Stimulated activated effector memory CD8-positive, alpha-beta T cell treated with anti-CD3 and anti-CD28 coated beads, Interleukin-12 subunit alpha, Interleukin-12 subunit beta, amount 100 ng/mL, for 72 hours (primary cell): ENCODE measurements around the gene LIN52.

Experiments
- ATAC-seq: fragments of 150-1000 bp; cut with Tn5 transposase; 2 replicates; pipeline ENCODE4 v1.10.0; 2021
- DNase-seq, 2 donors: peaks; one replicate each; pipeline ENCODE4 v3.0.0; 2021 to 2022; ENCODE audit warnings: low spot score in 2 of 2
- H3K27ac Mint-ChIP-seq: one replicate; pipeline ENCODE4 v1.8.0; 2022; ENCODE audit warnings: mild to moderate bottlenecking, mixed read lengths
- H3K36me3 Mint-ChIP-seq: one replicate; pipeline ENCODE4 v1.8.0; 2022; ENCODE audit warnings: mild to moderate bottlenecking, mixed read lengths
- H3K4me1 Mint-ChIP-seq: one replicate; pipeline ENCODE4 v1.8.0; 2022; ENCODE audit warnings: mixed read lengths
- H3K4me3 Mint-ChIP-seq: one replicate; pipeline ENCODE4 v1.8.0; 2022; ENCODE audit warnings: mild to moderate bottlenecking, mixed read lengths
- H3K9me3 Mint-ChIP-seq: one replicate; pipeline ENCODE4 v1.8.0; 2022; ENCODE audit warnings: mixed read lengths

Gene LIN52

GRCh38 chr14:74140374-74140850, 55.7 kb downstream of the LIN52 start:
- no peaks in the 10 kb centered on the region for H3K9me3 Mint-ChIP-seq
- ATAC-seq (no peak), DNase-seq (no peak)
- no peak overlapping the region for H3K4me3 Mint-ChIP-seq
- H3K27ac Mint-ChIP-seq, result no peak overlapping the region
- peaks cover 20% of the 10 kb centered on the region for H3K4me1 Mint-ChIP-seq
- H3K36me3 Mint-ChIP-seq, result no peaks in the 10 kb centered on the region

GRCh38 chr14:74141703-74142102, 56.9 kb downstream of the LIN52 start:
- H3K36me3 Mint-ChIP-seq, result no peaks in the 10 kb centered on the region
- H3K4me1 Mint-ChIP-seq, result peaks cover 18% of the 10 kb centered on the region
- H3K27ac Mint-ChIP-seq, result no peak overlapping the region
- no peak for ATAC-seq
- H3K9me3 Mint-ChIP-seq, result no peaks in the 10 kb centered on the region
- DNase-seq, result no peak
- H3K4me3 Mint-ChIP-seq, result no peak overlapping the region

GRCh38 chr14:74142523-74142922, 57.8 kb downstream of the LIN52 start:
- Mint-ChIP-seq H3K36me3 (no peaks in the 10 kb centered on the region), H3K4me3 (no peak overlapping the region), H3K4me1 (peaks cover 18% of the 10 kb centered on the region), H3K9me3 (no peaks in the 10 kb centered on the region), H3K27ac (no peak overlapping the region)
- ATAC-seq (no peak), DNase-seq (no peak)

GRCh38 chr14:74144789-74145188, 60.0 kb downstream of the LIN52 start:
- DNase-seq (no peak), ATAC-seq (no peak)
- peaks cover 18% of the 10 kb centered on the region for H3K4me1 Mint-ChIP-seq
- H3K36me3 Mint-ChIP-seq, result no peaks in the 10 kb centered on the region
- H3K27ac Mint-ChIP-seq, result peak overlapping the region; percentile 41
- H3K9me3 Mint-ChIP-seq, result no peaks in the 10 kb centered on the region
- no peak overlapping the region for H3K4me3 Mint-ChIP-seq

- Mint-ChIP-seq H3K4me1 (peaks cover 18% of the 10 kb centered on the region), H3K9me3 (no peaks in the 10 kb centered on the region), H3K4me3 (no peak overlapping the region), H3K36me3 (no peaks in the 10 kb centered on the region), H3K27ac (no peak overlapping the region)
- DNase-seq (no peak), ATAC-seq (no peak)
These were observed 62.8 kb downstream of the LIN52 start for GRCh38 chr14:74147571-74147970.

- Mint-ChIP-seq H3K4me3 (no peak overlapping the region), H3K4me1 (peaks cover 18% of the 10 kb centered on the region), H3K9me3 (no peaks in the 10 kb centered on the region), H3K27ac (no peak overlapping the region), H3K36me3 (no peaks in the 10 kb centered on the region)
- DNase-seq (no peak), ATAC-seq (no peak)
These were observed 63.9 kb downstream of the LIN52 start for GRCh38 chr14:74148705-74149104.

GRCh38 chr14:74155287-74155686, 70.5 kb downstream of the LIN52 start:
- Mint-ChIP-seq H3K4me3 (no peak overlapping the region), H3K36me3 (no peaks in the 10 kb centered on the region), H3K9me3 (no peaks in the 10 kb centered on the region), H3K4me1 (no peaks in the 10 kb centered on the region), H3K27ac (no peak overlapping the region)
- ATAC-seq (no peak), DNase-seq (no peak)

GRCh38 chr14:74155749-74156148, 71.0 kb downstream of the LIN52 start:
- no peak overlapping the region for H3K27ac Mint-ChIP-seq
- H3K4me3 Mint-ChIP-seq, result no peak overlapping the region
- ATAC-seq (no peak), DNase-seq (no peak)
- H3K9me3 Mint-ChIP-seq, result no peaks in the 10 kb centered on the region
- no peaks in the 10 kb centered on the region for H3K4me1 Mint-ChIP-seq
- no peaks in the 10 kb centered on the region for H3K36me3 Mint-ChIP-seq

GRCh38 chr14:74160763-74161162, 76.0 kb downstream of the LIN52 start:
- Mint-ChIP-seq H3K36me3 (peaks cover 30% of the 10 kb centered on the region), H3K4me3 (no peak overlapping the region), H3K27ac (no peak overlapping the region), H3K9me3 (no peaks in the 10 kb centered on the region), H3K4me1 (no peaks in the 10 kb centered on the region)
- no peak for ATAC-seq
- DNase-seq, result no peak

- DNase-seq, result no peak
- H3K36me3 Mint-ChIP-seq, result peaks cover 36% of the 10 kb centered on the region
- no peak overlapping the region for H3K4me3 Mint-ChIP-seq
- no peak for ATAC-seq
- no peaks in the 10 kb centered on the region for H3K4me1 Mint-ChIP-seq
- H3K27ac Mint-ChIP-seq, result no peak overlapping the region
- H3K9me3 Mint-ChIP-seq, result no peaks in the 10 kb centered on the region
These were observed 76.9 kb downstream of the LIN52 start for GRCh38 chr14:74161526-74162158.

- H3K27ac Mint-ChIP-seq, result no peak overlapping the region
- H3K4me1 Mint-ChIP-seq, result no peaks in the 10 kb centered on the region
- no peak for DNase-seq
- ATAC-seq, result no peak
- H3K9me3 Mint-ChIP-seq, result no peaks in the 10 kb centered on the region
- H3K36me3 Mint-ChIP-seq, result peaks cover 13% of the 10 kb centered on the region
- no peak overlapping the region for H3K4me3 Mint-ChIP-seq
These were observed 85.2 kb downstream of the LIN52 start for GRCh38 chr14:74169906-74170305.

GRCh38 chr14:74176400-74176793, 91.6 kb downstream of the LIN52 start:
- Mint-ChIP-seq H3K36me3 (no peaks in the 10 kb centered on the region), H3K4me3 (no peak overlapping the region), H3K4me1 (no peaks in the 10 kb centered on the region), H3K9me3 (no peaks in the 10 kb centered on the region), H3K27ac (no peak overlapping the region)
- ATAC-seq (peak; percentile 42), DNase-seq (no peak)

GRCh38 chr14:74179856-74180255, 95.1 kb downstream of the LIN52 start:
- no peak overlapping the region for H3K27ac Mint-ChIP-seq
- no peaks in the 10 kb centered on the region for H3K36me3 Mint-ChIP-seq
- no peak overlapping the region for H3K4me3 Mint-ChIP-seq
- H3K9me3 Mint-ChIP-seq, result no peaks in the 10 kb centered on the region
- ATAC-seq (no peak), DNase-seq (no peak)
- no peaks in the 10 kb centered on the region for H3K4me1 Mint-ChIP-seq

GRCh38 chr14:74190927-74191575, 106.3 kb downstream of the LIN52 start:
- no peak overlapping the region for H3K27ac Mint-ChIP-seq
- no peaks in the 10 kb centered on the region for H3K9me3 Mint-ChIP-seq
- no peaks in the 10 kb centered on the region for H3K4me1 Mint-ChIP-seq
- ATAC-seq (no peak), DNase-seq (no peak)
- peaks cover 10% of the 10 kb centered on the region for H3K36me3 Mint-ChIP-seq
- no peak overlapping the region for H3K4me3 Mint-ChIP-seq

GRCh38 chr14:74194506-74195274, 109.9 kb downstream of the LIN52 start:
- Mint-ChIP-seq H3K9me3 (no peaks in the 10 kb centered on the region), H3K36me3 (peaks cover 18% of the 10 kb centered on the region), H3K4me1 (no peaks in the 10 kb centered on the region), H3K4me3 (no peak overlapping the region), H3K27ac (no peak overlapping the region)
- DNase-seq (no peak), ATAC-seq (no peak)

GRCh38 chr14:74195623-74196022, 110.9 kb downstream of the LIN52 start:
- H3K27ac Mint-ChIP-seq, result no peak overlapping the region
- ATAC-seq (no peak), DNase-seq (no peak)
- no peaks in the 10 kb centered on the region for H3K4me1 Mint-ChIP-seq
- H3K4me3 Mint-ChIP-seq, result no peak overlapping the region
- H3K9me3 Mint-ChIP-seq, result no peaks in the 10 kb centered on the region
- H3K36me3 Mint-ChIP-seq, result peaks cover 22% of the 10 kb centered on the region
